ENCODE results near the gene UBE2L6.

DNA sequence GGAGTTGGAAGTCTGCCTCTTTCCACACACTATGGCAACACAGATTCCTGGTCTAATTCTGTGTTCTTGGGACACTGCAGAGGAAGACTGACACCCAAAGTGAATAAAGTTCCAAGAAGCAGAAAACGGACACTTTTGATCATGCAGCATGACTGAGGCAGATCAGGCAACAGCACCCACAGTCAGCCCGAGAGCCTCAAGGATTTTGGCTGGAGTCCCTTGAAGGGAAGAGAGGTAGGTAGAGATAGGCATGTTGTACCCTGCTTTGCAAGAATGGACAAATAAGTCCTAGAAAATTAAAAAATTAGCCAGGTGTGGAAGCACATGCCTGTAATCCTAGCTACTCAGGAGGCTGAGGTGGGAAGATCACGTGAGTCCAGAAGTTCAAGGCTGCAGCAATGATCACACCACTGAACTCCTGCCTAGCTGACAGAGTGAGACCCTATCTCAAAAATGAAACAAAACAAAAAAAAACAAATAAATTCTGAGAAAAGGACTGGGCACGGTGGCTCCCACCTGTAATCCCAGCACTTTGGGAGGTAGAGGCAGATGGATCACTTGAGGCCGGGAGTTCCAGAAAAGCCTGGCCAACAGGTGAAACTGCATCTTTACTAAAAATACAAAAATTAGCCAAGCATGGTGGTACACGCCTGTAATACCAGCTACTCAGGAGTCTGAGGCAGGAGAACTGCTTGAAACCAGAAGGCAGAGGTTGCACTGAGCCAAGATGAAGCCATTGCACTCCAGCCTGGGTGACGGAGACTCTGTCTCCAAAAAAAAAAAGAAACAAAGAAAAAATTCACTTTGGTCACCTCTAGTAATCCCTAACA lies 58.9 kb downstream of the UBE2L6 start:
- no peak for TF ChIP-seq EZH2 (IDR thresholded peaks at IDR 0.05; ENCODE audit: borderline replicate concordance, low read depth, low read length, poor library complexity, severe bottlenecking)
- TF ChIP-seq CTCF (conservative IDR thresholded peaks at IDR 0.05; ENCODE audit: low read depth, low read length), result no peak
